H1 (cell line): ENCODE results near the gene ANKFY1. TPM values are rescaled to one million over a fixed set of nuclear protein-coding genes. Genes with fewer than 3 reads are reported as not detected.

Experiments
- CTCF ChIA-PET: fragments of 300-600 bp; sonication (Branson Sonifier 250); formaldehyde crosslinking; loops from one replicate; lab custom pipeline; 2021; ENCODE audit not compliant: partially characterized antibody; lab: Charles Lee
- POLR2A ChIA-PET: fragments of 300-600 bp; sonication (Branson Sonifier 250); formaldehyde crosslinking; loops from one replicate; lab custom pipeline; 2021; ENCODE audit warnings: inconsistent platforms; ENCODE audit not compliant: partially characterized antibody; lab: Charles Lee
- DNase-seq, 2 experiments: peaks; one replicate each; pipeline versions ENCODE4 v3.0.0 to v3.0.0-alpha.2; 2010 to 2022; ENCODE audit warnings: low spot score in 2 of 2, low read depth in 1 of 2, mixed read lengths in 1 of 2
- FAIRE-seq: peaks from 2 replicates; lab custom pipeline; 2011; peaks lifted over from hg19 to GRCh38; lab: Jason Lieb, UNC
- H2AFZ ChIP-seq: 2 replicates; pipeline ENCODE4 v1.8.1; 2012; ENCODE audit warnings: low read length, inconsistent platforms
- H2AK5ac ChIP-seq: 2 replicates; pipeline ENCODE4 v1.6.1; 2013; ENCODE audit warnings: low read depth, low read length
- H2BK120ac ChIP-seq: replicated peaks from 2 replicates; pipeline ENCODE3; 2013; ENCODE audit warnings: low read depth, low read length, inconsistent platforms
- H2BK12ac ChIP-seq: 2 replicates; pipeline ENCODE4 v1.6.1; 2013; ENCODE audit warnings: low read depth, low read length
- H2BK15ac ChIP-seq: 2 replicates; pipeline ENCODE4 v1.6.1; 2013; ENCODE audit warnings: low read length
- H2BK20ac ChIP-seq: 2 replicates; pipeline ENCODE4 v1.6.1; 2013; ENCODE audit warnings: low read length
- H2BK5ac ChIP-seq: 2 replicates; pipeline ENCODE4 v1.6.1; 2013; ENCODE audit warnings: low read depth, low read length
- H3K14ac ChIP-seq: 2 replicates; pipeline ENCODE4 v1.6.1; 2013; ENCODE audit warnings: inconsistent platforms; ENCODE audit not compliant: insufficient read length
- H3K18ac ChIP-seq: 2 replicates; pipeline ENCODE4 v1.6.1; 2013; ENCODE audit warnings: low read length; ENCODE audit errors: extremely low read depth
- H3K23ac ChIP-seq: 2 replicates; pipeline ENCODE4 v1.6.1; 2013; ENCODE audit warnings: inconsistent platforms; ENCODE audit not compliant: insufficient read length
- H3K23me2 ChIP-seq: 2 replicates; pipeline ENCODE4 v1.6.1; 2013; ENCODE audit warnings: low read depth, low read length
- H3K27ac ChIP-seq: 2 replicates; pipeline ENCODE4 v1.6.1; 2011; ENCODE audit warnings: low read depth, low read length, inconsistent platforms
- H3K27me3 ChIP-seq, 4 experiments: replicated peaks in 1 of 4; 1 replicate in 1 of 4; 2 replicates in 3 of 4; pipeline versions ENCODE4 v1.6.1 to v1.8.1; 2011 to 2013; ENCODE audit warnings: low read length in 3 of 4, mild to moderate bottlenecking in 3 of 4, inconsistent platforms in 2 of 4, mixed read lengths in 2 of 4, moderate library complexity in 1 of 4; ENCODE audit not compliant: control insufficient read depth in 3 of 4, insufficient read depth in 3 of 4; ENCODE audit errors: extremely low read depth in 1 of 4
- H3K36me3 ChIP-seq, 4 experiments: 2 replicates each; pipeline versions ENCODE4 v1.6.1 to v1.8.1; 2011 to 2013; ENCODE audit warnings: mild to moderate bottlenecking in 4 of 4, low read length in 3 of 4, moderate library complexity in 2 of 4, control low read depth in 1 of 4, inconsistent platforms in 1 of 4; ENCODE audit not compliant: insufficient read depth in 4 of 4, control insufficient read depth in 2 of 4
- H3K4ac ChIP-seq: replicated peaks from 2 replicates; pipeline ENCODE3; 2013; ENCODE audit warnings: low read length, low read depth, mixed read lengths, inconsistent platforms; ENCODE audit not compliant: insufficient read length
- H3K4me1 ChIP-seq, 4 experiments: replicated peaks in 1 of 4; 1 replicate in 1 of 4; 2 replicates in 3 of 4; pipeline versions ENCODE4 v1.6.1 to v1.8.1; 2011 to 2013; ENCODE audit warnings: low read length in 3 of 4, inconsistent platforms in 2 of 4, mixed read lengths in 1 of 4; ENCODE audit not compliant: insufficient read depth in 4 of 4, control insufficient read depth in 3 of 4
- H3K4me2 ChIP-seq, 2 experiments: 2 replicates each; pipeline versions ENCODE4 v1.6.1 to v1.8.1; 2011 to 2013; ENCODE audit warnings: low read depth in 2 of 2, low read length in 2 of 2, control low read depth in 1 of 2, inconsistent platforms in 1 of 2, mild to moderate bottlenecking in 1 of 2; ENCODE audit not compliant: insufficient read depth in 1 of 2
- H3K4me3 ChIP-seq, 4 experiments: fragments of 200-600, 300-600 bp in 1 of 4; sonication (generic), shearing (Covaris generic), sonication (Bioruptor Twin) in 1 of 4; 2 replicates each; pipeline versions ENCODE4 v1.5.1 to v1.8.1; 2011 to 2016; ENCODE audit warnings: low read length in 4 of 4, low read depth in 3 of 4, control low read depth in 2 of 4, inconsistent platforms in 2 of 4, mild to moderate bottlenecking in 2 of 4, mixed read lengths in 1 of 4, moderate library complexity in 1 of 4; ENCODE audit not compliant: insufficient read depth in 2 of 4; ENCODE audit errors: extremely low read depth in 1 of 4
- H3K56ac ChIP-seq: replicated peaks from 2 replicates; pipeline ENCODE3; 2013; ENCODE audit warnings: low read depth, mild to moderate bottlenecking, mixed read lengths, low read length, inconsistent platforms; ENCODE audit not compliant: insufficient read length
- H3K79me1 ChIP-seq: 2 replicates; pipeline ENCODE4 v1.6.1; 2013; ENCODE audit warnings: low read depth, low read length, control low read depth
- H3K79me2 ChIP-seq, 2 experiments: 2 replicates each; pipeline versions ENCODE4 v1.6.1 to v1.8.1; 2012 to 2013; ENCODE audit warnings: low read length in 2 of 2, mild to moderate bottlenecking in 2 of 2, inconsistent platforms in 1 of 2; ENCODE audit not compliant: insufficient read depth in 2 of 2, control insufficient read depth in 1 of 2
- H3K9ac ChIP-seq, 4 experiments: replicated peaks in 1 of 4; 1 replicate in 1 of 4; 2 replicates in 3 of 4; pipeline versions ENCODE4 v1.6.1 to v1.8.1; 2011 to 2013; ENCODE audit warnings: low read depth in 3 of 4, low read length in 3 of 4, control low read depth in 2 of 4, mild to moderate bottlenecking in 2 of 4, moderate library complexity in 2 of 4, inconsistent platforms in 1 of 4; ENCODE audit errors: extremely low read depth in 1 of 4
- H3K9me3 ChIP-seq, 2 experiments: 2 replicates each; pipeline versions ENCODE4 v1.6.1 to v1.8.1; 2012 to 2013; ENCODE audit warnings: mild to moderate bottlenecking in 2 of 2, moderate library complexity in 2 of 2, control low read depth in 1 of 2, inconsistent platforms in 1 of 2, low read depth in 1 of 2, low read length in 1 of 2, mixed read lengths in 1 of 2; ENCODE audit not compliant: insufficient read depth in 2 of 2
- H4K20me1 ChIP-seq, 2 experiments: replicated peaks in 1 of 2; 2 replicates each; pipeline versions ENCODE3 to v1.8.1; 2011 to 2013; ENCODE audit warnings: inconsistent platforms in 2 of 2, low read length in 2 of 2, mild to moderate bottlenecking in 1 of 2; ENCODE audit not compliant: insufficient read depth in 2 of 2, control insufficient read depth in 1 of 2
- H4K5ac ChIP-seq: 2 replicates; pipeline ENCODE4 v1.6.1; 2013; ENCODE audit warnings: low read length, low read depth, mixed read lengths, inconsistent platforms; ENCODE audit not compliant: insufficient read length
- H4K8ac ChIP-seq: 2 replicates; pipeline ENCODE4 v1.8.0; 2013; ENCODE audit warnings: mild to moderate bottlenecking, moderate library complexity, low read length, inconsistent platforms; ENCODE audit not compliant: insufficient read depth; ENCODE audit errors: extremely low read depth
- H4K91ac ChIP-seq: replicated peaks from 2 replicates; pipeline ENCODE3; 2013; ENCODE audit warnings: low read length, mixed read lengths, inconsistent platforms; ENCODE audit not compliant: insufficient read length
- CHD2 ChIP-seq: IDR thresholded peaks from 2 replicates; pipeline ENCODE4 v1.6.1; 2012; ENCODE audit warnings: low read length, improper control_type of control experiment
- SIX5 ChIP-seq: IDR thresholded peaks from 2 replicates; pipeline ENCODE4 v1.6.1; 2011; ENCODE audit warnings: mild to moderate bottlenecking, low read depth, low read length
- SRF ChIP-seq: IDR thresholded peaks from 2 replicates; pipeline ENCODE4 v1.6.1; 2011; ENCODE audit warnings: mild to moderate bottlenecking, low read depth, low read length, moderate library complexity
- WGBS, 2 experiments: shearing (Covaris generic) in 1 of 2; methylation state at CpG; one replicate each; pipeline versions ENCODE4 v1.1.6 to v1.1.7; 2013 to 2015; ENCODE audit warnings: low lambda C conversion rate in 2 of 2, mixed read lengths in 2 of 2, inconsistent platforms in 1 of 2, low coverage in 1 of 2, missing lambda C conversion rate in 1 of 2; ENCODE audit not compliant: insufficient replicate concordance in 2 of 2, insufficient coverage in 1 of 2, insufficient read length in 1 of 2; ENCODE audit errors: extremely low coverage in 1 of 2, missing lambda C conversion rate in 1 of 2; 5-methylcytosine and 5-hydroxymethylcytosine counted together
- polyA plus RNA-seq, 7 experiments: library from polyadenylated mRNA; depleted of rRNA in 3 of 7; stranded (reverse) in 5 of 7; unstranded in 2 of 7; fragments of >200 nt in 5 of 7; fragments of 200-250 nt in 2 of 7; gene quantifications; 1 replicate in 5 of 7; 2 replicates in 1 of 7; 4 replicates in 1 of 7; pipeline versions ENCODE4 v1.2.1 to v1.2.3, GENCODE V29; 2011 to 2013; ENCODE audit warnings: missing spikeins in 2 of 7, mixed read lengths in 2 of 7
- total RNA-seq: library from RNA; stranded (reverse); fragmentation: NEBNext Ultra II Directional; extraction: Animal tissue kit (Norgen Biotek cat#: 25700); gene quantifications from 2 replicates; pipeline ENCODE4 v1.2.1, GENCODE V29; 2021

ANKFY1 gene
- total and polyA plus RNA-seq, 2 of the 8 experiments (the other 6 are each of a cell fraction or from before 2014, with no cell fraction given) = 28.3 to 45.3 TPM

DNA sequence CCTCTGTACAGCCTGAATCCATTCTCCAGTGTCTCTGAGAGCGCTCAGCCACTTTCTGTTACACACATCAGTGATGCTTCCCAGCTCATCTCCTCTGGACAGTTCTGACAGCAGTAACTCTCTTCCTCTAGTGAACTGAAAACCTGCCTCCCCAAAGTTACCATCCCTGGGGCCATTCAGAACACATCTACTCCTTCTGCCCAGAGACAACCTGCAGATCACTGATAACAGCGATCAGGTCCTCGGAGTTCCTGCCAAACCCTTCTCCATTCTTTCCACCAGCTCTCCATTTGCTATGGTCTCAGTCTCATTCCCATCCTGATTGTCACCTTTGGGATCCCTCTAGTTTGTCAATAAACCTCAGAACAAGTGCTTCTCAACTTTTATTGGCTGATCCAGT lies 128.3 kb downstream of the ANKFY1 start:
- WGBS, 2 experiments = 89% methylated on average over 3 of the region's 3 CpGs; no CpG with 5 or more reads in 1 of the 2 experiments
- CTCF ChIA-PET = interaction anchor here (1.4 to 1.9 kb wide), 2 partner anchors 8 to 228 kb away, joined by 4 to 5 read pairs; no protein-coding TSS in a partner anchor
- no peak overlapping the region for H2BK12ac ChIP-seq
- no peak overlapping the region for H3K4ac ChIP-seq
- H3K9ac ChIP-seq = no peak overlapping the region
- peaks cover 5 to 32% of the 10 kb centered on the region in 2 experiments; a peak in 3 of 4 replicates for H3K79me2 ChIP-seq
- H2BK20ac ChIP-seq = no peak overlapping the region
- H3K36me3 ChIP-seq = no peaks in the 10 kb centered on the region
- no peak overlapping the region for H2BK5ac ChIP-seq
- no peak overlapping the region for H2AFZ ChIP-seq
- peaks cover 0 to 9% of the 10 kb centered on the region in 2 experiments for H4K20me1 ChIP-seq
- H2BK120ac ChIP-seq = no peak overlapping the region
- no peak overlapping the region for H2BK15ac ChIP-seq
- FAIRE-seq (no peak), DNase-seq (no peak)
- no peak overlapping the region for H3K4me3 ChIP-seq
- no peaks in the 10 kb centered on the region for H3K4me1 ChIP-seq
- POLR2A ChIA-PET = interaction anchor here (1.0 kb wide), 1 partner anchor 8 kb away, joined by 5 read pairs; the partner anchor contains the start of gene CYB5D2
- no peak overlapping the region for H3K18ac ChIP-seq
- H3K9me3 ChIP-seq = no peaks in the 10 kb centered on the region
- no peak overlapping the region for H3K14ac ChIP-seq
- no peak overlapping the region for H2AK5ac ChIP-seq
- no peaks in the 10 kb centered on the region for H3K23me2 ChIP-seq
- TF ChIP-seq CHD2 = no peak
- no peak for TF ChIP-seq SRF
- TF ChIP-seq SIX5 = no peak
- TF ChIP-seq, all 59 proteins: peak for 0
- H3K79me1 ChIP-seq = peaks cover 2% of the 10 kb centered on the region
- H4K8ac ChIP-seq = no peak overlapping the region
- no peak overlapping the region for H3K23ac ChIP-seq
- no peaks in the 10 kb centered on the region for H3K27me3 ChIP-seq
- H3K56ac ChIP-seq = no peak overlapping the region
- H3K4me2 ChIP-seq = no peak overlapping the region
- no peak overlapping the region for H4K91ac ChIP-seq
- no peak overlapping the region for H4K5ac ChIP-seq
- no peak overlapping the region for H3K27ac ChIP-seq
